ENCODE results near the gene XPNPEP1. TPM values are rescaled to one million over a fixed set of nuclear protein-coding genes. Genes with fewer than 3 reads are reported as not detected.

XPNPEP1 gene
- total RNA-seq, 4 donors from 2014 or later: 64.9 to 97.7 (median 81.9) TPM

DNA sequence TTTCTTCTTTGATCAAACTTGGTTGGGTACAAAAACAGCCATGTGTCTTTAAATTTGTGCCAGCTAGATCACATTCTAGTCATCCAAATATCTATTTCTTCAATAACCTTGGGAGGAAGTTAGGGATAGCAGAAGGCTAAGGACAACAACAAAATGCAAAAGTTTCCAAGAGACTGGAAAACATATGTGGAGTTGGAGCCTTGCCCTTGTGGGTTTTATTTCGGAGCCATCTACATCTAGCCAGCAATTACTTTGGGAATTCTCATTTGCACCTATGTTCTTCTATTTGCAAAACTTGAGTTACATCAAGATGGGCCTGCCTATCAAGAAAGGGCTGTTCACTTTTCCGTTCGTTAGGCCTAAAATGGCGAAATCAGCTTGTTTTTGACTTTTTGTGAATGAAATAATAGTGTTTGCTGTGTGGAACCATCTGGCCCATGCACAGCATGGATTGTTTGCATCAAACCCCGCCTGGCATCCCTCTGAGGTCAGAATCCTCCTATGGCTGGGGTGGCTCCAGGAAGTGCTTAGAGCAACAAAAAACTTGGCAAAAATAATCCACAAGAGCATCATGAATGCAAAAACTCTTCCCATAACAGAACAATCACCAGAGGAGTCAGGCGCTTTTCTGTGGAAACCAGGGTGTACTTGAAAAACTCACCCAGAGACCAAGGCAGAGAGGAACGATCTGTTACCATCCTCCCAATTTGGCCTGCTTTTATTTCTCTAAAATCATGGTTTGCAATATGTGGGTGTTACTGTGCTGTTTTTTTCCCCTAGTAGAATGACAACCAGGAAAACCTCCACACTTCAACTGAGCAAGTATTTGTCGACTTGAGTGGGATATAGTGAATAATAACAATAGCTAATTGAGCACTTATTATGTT is 36.2 kb upstream of the XPNPEP1 start:
- TF ChIP-seq, protein P1, sequence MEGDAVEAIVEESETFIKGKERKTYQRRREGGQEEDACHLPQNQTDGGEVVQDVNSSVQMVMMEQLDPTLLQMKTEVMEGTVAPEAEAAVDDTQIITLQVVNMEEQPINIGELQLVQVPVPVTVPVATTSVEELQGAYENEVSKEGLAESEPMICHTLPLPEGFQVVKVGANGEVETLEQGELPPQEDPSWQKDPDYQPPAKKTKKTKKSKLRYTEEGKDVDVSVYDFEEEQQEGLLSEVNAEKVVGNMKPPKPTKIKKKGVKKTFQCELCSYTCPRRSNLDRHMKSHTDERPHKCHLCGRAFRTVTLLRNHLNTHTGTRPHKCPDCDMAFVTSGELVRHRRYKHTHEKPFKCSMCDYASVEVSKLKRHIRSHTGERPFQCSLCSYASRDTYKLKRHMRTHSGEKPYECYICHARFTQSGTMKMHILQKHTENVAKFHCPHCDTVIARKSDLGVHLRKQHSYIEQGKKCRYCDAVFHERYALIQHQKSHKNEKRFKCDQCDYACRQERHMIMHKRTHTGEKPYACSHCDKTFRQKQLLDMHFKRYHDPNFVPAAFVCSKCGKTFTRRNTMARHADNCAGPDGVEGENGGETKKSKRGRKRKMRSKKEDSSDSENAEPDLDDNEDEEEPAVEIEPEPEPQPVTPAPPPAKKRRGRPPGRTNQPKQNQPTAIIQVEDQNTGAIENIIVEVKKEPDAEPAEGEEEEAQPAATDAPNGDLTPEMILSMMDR (IDR thresholded peaks at IDR 0.05; ENCODE audit: low read depth): no peak

DNA sequence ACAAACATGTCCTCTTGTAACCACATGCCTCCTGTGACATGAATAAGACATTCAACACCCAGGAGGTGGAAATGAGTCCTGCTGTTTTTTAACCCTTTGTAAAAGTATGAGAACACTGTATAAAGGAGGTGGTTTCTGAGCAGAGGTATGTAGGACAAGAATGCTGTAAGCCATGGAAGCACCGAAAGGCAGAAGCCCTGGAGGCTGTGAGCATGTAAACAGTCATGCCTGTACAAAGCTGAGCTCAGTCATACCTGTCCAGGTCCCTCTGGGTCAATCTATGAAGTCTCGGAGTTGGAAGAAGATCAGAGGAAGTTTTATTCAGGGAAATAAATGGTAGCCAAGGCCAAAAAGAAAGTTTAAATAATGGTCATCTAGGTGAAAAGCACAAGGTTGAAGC is 34.7 kb upstream of the XPNPEP1 start:
- TF ChIP-seq, protein P1 (IDR thresholded peaks at IDR 0.05; ENCODE audit: low read depth): no peak

DNA sequence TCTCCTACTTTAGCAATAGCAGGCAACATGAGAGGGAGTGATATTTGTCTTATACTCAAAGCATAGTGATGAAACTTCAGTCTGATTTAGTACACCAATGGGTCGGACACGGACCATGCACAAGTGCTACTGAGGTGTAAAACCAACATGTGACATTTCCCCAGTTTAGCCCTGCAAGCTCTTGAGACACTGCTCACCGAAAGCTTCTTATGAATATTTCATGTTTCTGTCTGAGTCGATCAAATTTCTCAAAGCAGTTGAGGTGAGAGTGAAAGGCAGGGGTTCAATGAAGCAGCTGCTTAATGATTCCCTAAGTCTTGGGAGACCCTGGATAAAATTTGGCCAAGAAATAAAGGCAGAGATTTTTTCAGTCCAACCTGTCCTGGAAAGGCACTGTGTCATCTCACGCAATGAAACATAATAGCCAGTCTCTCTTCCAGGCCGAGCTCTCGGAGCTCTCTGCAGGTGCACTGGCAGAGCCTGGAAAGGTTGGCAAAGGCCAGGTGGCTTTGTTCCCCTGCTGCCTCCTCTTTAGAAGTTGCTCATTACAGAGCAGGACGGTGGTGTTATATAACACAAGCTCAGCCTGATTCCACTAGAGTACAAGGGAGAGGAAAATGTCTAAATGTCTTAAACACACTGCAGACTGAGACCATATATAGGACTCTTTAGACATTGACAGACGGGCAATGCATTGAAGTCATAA is 33.9 kb upstream of the XPNPEP1 start:
- TF ChIP-seq, protein P1 (IDR thresholded peaks at IDR 0.05; ENCODE audit: low read depth): no peak

DNA sequence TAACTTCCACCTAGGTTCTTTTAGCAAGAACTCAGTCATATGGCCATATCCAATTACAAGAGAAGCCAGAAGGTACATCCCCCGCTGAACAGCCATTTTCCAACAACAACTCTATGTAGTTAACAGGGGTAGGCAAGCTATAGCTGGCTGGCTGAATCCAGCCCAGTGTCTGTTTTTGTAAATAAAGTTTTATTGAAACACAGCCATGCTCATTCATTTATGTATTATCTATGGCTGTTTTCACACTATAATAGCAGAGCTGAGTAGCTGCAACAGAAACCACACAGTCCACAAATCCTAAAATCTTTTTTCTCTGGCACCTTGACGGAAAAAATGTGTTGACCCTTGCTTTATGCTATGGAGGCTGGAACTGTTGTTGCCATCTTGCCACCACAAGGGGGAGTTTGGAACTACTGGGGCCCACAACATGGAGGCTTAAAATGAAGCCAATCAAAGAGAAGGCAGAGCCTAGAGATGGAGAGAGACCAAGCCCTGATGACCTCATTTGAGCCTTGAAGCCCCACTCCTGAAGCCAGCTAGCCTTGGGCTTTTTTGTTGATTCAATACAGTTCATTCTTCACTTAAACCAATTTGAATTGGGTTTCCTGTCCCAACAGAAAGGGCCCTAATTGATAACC is 33.3 kb upstream of the XPNPEP1 start:
- TF ChIP-seq, protein P1 (IDR thresholded peaks at IDR 0.05; ENCODE audit: low read depth): no peak

DNA sequence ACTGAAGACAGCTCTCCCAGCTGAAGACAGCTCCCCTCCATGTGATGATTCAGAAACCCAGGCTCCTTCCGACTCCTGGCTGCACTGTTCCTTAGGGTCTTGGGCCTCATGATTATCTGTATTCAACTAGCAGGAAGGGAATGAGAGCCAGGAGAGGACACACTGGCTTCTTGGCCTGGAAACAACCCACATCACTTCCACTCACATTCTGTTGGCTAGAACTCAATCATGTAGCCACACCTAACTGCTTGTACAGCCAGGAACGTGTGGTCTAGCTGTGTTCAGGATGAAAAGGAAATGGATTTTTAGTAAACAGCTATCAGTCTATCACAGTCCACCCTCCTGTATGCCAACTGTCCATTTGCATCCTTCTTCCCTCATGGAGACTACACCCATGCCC is 30.5 kb upstream of the XPNPEP1 start:
- TF ChIP-seq, protein P1 (IDR thresholded peaks at IDR 0.05; ENCODE audit: low read depth): no peak

DNA sequence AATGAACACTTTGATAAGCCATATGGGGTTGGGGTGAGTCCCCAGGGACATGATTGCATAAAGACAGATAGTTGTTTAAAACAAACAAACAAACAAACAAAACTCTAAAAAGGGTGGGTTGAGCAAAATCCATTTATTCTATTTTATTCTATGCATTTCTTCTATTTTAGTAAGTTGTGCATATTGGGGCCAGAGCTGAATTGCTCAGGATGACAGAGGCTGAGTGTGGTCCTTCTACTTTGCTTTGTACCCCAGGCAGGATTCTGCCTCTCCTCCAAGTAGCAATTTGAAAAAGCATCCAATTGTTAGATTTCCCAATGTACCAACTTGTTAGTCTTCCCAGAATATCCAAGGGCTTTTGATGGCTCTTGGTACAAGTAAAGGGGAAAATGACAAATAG is 29.2 kb upstream of the XPNPEP1 start:
- TF ChIP-seq, protein P1 (IDR thresholded peaks at IDR 0.05; ENCODE audit: low read depth): no peak
